GM19468 (cell line): ENCODE measurements around the gene NGDN.

Experiments
- ATAC-seq: cut with Tn5 transposase; IDR thresholded peaks from one replicate; pipeline ENCODE4 v1.9.1; 2021; ENCODE audit warnings: mild to moderate bottlenecking, moderate library complexity, moderate number of reproducible peaks; ENCODE audit not compliant: unreplicated experiment; ENCODE audit errors: extremely low read depth

Gene NGDN

GRCh38 chr14:23465261-23465660, 4.2 kb upstream of the NGDN start:
- ATAC-seq = no peak

- ATAC-seq = no peak
These were observed 788 bp upstream of the NGDN start for GRCh38 chr14:23468704-23469126.

- no peak for ATAC-seq
These were observed 452 bp downstream of the NGDN start for GRCh38 chr14:23469906-23470403.

- ATAC-seq = no peak
These were observed 1.4 kb downstream of the NGDN start for GRCh38 chr14:23470947-23471346.

GRCh38 chr14:23478109-23478759, 8.7 kb downstream of the NGDN start:
- ATAC-seq = no peak

- ATAC-seq = no peak
These were observed 12.0 kb downstream of the NGDN start for GRCh38 chr14:23481362-23481970.

- ATAC-seq = no peak
These were observed 12.7 kb downstream of the NGDN start for GRCh38 chr14:23481979-23482822.

- no peak for ATAC-seq
These were observed 13.3 kb downstream of the NGDN start for GRCh38 chr14:23482823-23483148.

- no peak for ATAC-seq
These were observed 13.8 kb downstream of the NGDN start for GRCh38 chr14:23483236-23483854.

GRCh38 chr14:23485326-23485725, 15.8 kb downstream of the NGDN start:
- no peak for ATAC-seq

- no peak for ATAC-seq
These were observed 16.5 kb downstream of the NGDN start for GRCh38 chr14:23486036-23486435.

- ATAC-seq = no peak
These were observed 17.7 kb downstream of the NGDN start for GRCh38 chr14:23487216-23487615.

- ATAC-seq = no peak
These were observed 23.2 kb downstream of the NGDN start for GRCh38 chr14:23492618-23493272.

- ATAC-seq = no peak
These were observed 24.7 kb downstream of the NGDN start for GRCh38 chr14:23494223-23494622.

- ATAC-seq = no peak
These were observed 42.7 kb downstream of the NGDN start for GRCh38 chr14:23512156-23512555.

- ATAC-seq = no peak
These were observed 43.7 kb downstream of the NGDN start for GRCh38 chr14:23513005-23513817.

GRCh38 chr14:23513818-23514643, 44.5 kb downstream of the NGDN start:
- no peak for ATAC-seq

GRCh38 chr14:23514644-23514957, 45.1 kb downstream of the NGDN start:
- no peak for ATAC-seq
